Fibroblast of villous mesenchyme (primary cell): ENCODE measurements around the gene MIEF1. TPM values are rescaled to one million over a fixed set of nuclear protein-coding genes. Genes with fewer than 3 reads are reported as not detected.

Experiments
- DNase-seq: peaks from one replicate; pipeline ENCODE4 v3.0.0-alpha.2; 2010; ENCODE audit warnings: low read depth
- H3K4me3 ChIP-seq: 2 replicates; pipeline ENCODE4 v1.5.1; 2011; ENCODE audit warnings: low read depth, mild to moderate bottlenecking, low read length
- total RNA-seq: library from RNA; depleted of rRNA; stranded (reverse); fragments of >200 nt; gene quantifications from 2 replicates; pipeline ENCODE4 v1.2.3, GENCODE V29; 2012
- TF ChIP-seq, protein P1 (sequence below): IDR thresholded peaks from 2 replicates; pipeline ENCODE4 v1.5.1; 2012; ENCODE audit warnings: low read depth, mild to moderate bottlenecking, low read length; ENCODE audit not compliant: insufficient read depth

The MIEF1 gene
- total RNA-seq, 1 donor: 32.8 TPM

- TF ChIP-seq, protein P1, sequence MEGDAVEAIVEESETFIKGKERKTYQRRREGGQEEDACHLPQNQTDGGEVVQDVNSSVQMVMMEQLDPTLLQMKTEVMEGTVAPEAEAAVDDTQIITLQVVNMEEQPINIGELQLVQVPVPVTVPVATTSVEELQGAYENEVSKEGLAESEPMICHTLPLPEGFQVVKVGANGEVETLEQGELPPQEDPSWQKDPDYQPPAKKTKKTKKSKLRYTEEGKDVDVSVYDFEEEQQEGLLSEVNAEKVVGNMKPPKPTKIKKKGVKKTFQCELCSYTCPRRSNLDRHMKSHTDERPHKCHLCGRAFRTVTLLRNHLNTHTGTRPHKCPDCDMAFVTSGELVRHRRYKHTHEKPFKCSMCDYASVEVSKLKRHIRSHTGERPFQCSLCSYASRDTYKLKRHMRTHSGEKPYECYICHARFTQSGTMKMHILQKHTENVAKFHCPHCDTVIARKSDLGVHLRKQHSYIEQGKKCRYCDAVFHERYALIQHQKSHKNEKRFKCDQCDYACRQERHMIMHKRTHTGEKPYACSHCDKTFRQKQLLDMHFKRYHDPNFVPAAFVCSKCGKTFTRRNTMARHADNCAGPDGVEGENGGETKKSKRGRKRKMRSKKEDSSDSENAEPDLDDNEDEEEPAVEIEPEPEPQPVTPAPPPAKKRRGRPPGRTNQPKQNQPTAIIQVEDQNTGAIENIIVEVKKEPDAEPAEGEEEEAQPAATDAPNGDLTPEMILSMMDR: no peak
- no peak for DNase-seq
- H3K4me3 ChIP-seq: no peak overlapping the region
Measured at GRCh38 chr22:39524753-39525657, 22.9 kb downstream of the MIEF1 start.

DNA sequence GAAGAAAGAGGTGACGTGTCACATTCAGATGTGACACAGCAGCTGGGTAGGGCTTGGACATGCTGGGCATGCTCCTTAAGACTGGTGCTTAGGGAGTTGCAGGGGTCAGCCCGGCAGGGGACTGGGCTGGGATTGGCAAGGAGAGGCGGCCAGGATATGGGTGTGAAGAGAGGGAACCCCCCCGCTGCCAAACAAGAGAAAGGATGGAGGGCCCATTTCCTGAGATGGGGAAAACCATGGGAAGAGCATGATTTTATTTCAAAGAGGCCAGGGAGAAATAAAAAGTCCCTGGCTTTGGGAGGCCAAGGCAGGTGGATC is 23.5 kb downstream of the MIEF1 start:
- TF ChIP-seq, protein P1: no peak
- no peak overlapping the region for H3K4me3 ChIP-seq
- DNase-seq: no peak

GRCh38 chr22:39526736-39527171 is 24.7 kb downstream of the MIEF1 start:
- no peak overlapping the region for H3K4me3 ChIP-seq
- DNase-seq: no peak
- TF ChIP-seq, protein P1: no peak

GRCh38 chr22:39527481-39527961 is 25.4 kb downstream of the MIEF1 start:
- H3K4me3 ChIP-seq: no peak overlapping the region
- DNase-seq: no peak
- TF ChIP-seq, protein P1: no peak

GRCh38 chr22:39528080-39528661 is 26.1 kb downstream of the MIEF1 start:
- no peak overlapping the region for H3K4me3 ChIP-seq
- TF ChIP-seq, protein P1: no peak
- DNase-seq: peak; percentile 27

DNA sequence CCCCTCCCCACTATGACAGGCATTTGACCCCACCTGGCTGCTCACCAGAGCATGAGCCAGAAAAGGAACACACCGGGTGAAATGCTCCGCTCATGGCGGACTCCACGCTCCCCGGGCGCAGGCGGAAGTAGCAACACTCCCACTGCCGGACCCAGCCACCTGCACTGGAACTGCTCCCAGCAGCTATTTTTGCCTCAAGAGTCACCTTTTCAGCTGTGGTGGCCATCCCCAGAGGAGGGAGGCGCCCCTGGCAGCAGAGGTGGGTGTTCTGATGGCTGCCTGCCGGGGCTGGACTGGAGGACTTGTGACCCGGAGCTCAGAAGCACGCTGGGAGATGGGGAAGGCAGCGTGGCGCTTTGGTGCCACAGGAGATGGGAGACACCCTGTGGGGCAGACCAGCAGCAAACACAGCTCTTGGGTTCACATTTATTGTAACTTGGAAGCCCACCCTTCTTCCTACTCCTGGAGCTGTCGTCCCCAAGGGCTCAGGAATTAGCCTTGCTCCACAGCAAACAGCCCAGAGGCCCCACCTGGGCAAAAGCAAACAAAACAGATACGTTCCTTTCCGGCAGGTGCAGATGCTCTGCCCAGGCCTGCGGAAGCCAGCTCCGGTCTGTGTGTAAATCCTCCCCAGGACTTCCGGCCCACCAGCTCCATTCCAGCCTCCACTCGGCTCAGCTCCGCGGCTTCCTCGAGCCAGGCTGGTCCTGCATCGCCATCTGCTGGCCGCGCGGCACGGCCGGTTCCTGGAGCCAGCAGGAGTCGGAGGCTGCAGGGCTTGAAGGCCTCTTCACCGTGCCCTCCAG is 26.8 kb downstream of the MIEF1 start:
- H3K4me3 ChIP-seq: peak overlapping the region; percentile 4
- TF ChIP-seq, protein P1: peak; percentile 94
- peak; percentile 95 for DNase-seq
